ENCODE measurements around the gene RPTOR.

- TF ChIP-seq CTCF (IDR thresholded peaks at IDR 0.05) (no peak), POLR2AphosphoS5 (IDR thresholded peaks at IDR 0.05) (no peak), POLR2A (IDR thresholded peaks at IDR 0.05; ENCODE audit: low read depth) (no peak), EP300 (IDR thresholded peaks at IDR 0.05) (no peak)
These were observed 363.6 kb downstream of the RPTOR start for GRCh38 chr17:80908211-80908610.

Measured in esophagus muscularis mucosa (tissue), 4 donors.